Bronchial epithelial cell (primary cell): ENCODE data around the gene DTL. TPM values are rescaled to one million over a fixed set of nuclear protein-coding genes. Genes with fewer than 3 reads are reported as not detected.

Source experiments
- DNase-seq: peaks from one replicate; pipeline ENCODE4 v3.0.0-alpha.2; 2010; ENCODE audit warnings: low read depth
- FAIRE-seq: peaks from 2 replicates; lab custom pipeline; 2011; peaks lifted over from hg19 to GRCh38; lab: Jason Lieb, UNC
- H3K27me3 ChIP-seq: 2 replicates; pipeline ENCODE4 v1.5.1; 2011; ENCODE audit warnings: low read length; ENCODE audit not compliant: control insufficient read depth, insufficient read depth
- H3K36me3 ChIP-seq: 2 replicates; pipeline ENCODE4 v1.5.1; 2011; ENCODE audit warnings: low read length; ENCODE audit not compliant: control insufficient read depth, insufficient read depth
- H3K4me3 ChIP-seq: 2 replicates; pipeline ENCODE4 v1.5.1; 2011; ENCODE audit warnings: mild to moderate bottlenecking, low read depth, low read length, control low read depth
- CTCF ChIP-seq: IDR thresholded peaks from 2 replicates; pipeline ENCODE4 v1.5.1; 2011; ENCODE audit warnings: mild to moderate bottlenecking, moderate library complexity, low read length, control low read depth, inconsistent platforms; ENCODE audit not compliant: insufficient read depth, severe bottlenecking
- total RNA-seq: library from RNA; depleted of rRNA; stranded (reverse); fragments of >200 nt; gene quantifications from 2 replicates; pipeline ENCODE4 v1.2.1, GENCODE V29; 2014

Gene DTL
- total RNA-seq, 1 donor from 2014 or later, result 0.26 TPM

- TF ChIP-seq CTCF, result no peak
- DNase-seq (no peak), FAIRE-seq (no peak)
- Histone ChIP-seq H3K27me3 (no peaks in the 10 kb centered on the region), H3K4me3 (no peak overlapping the region), H3K36me3 (no peaks in the 10 kb centered on the region)
Observed at GRCh38 chr1:212073490-212073889, 37.9 kb downstream of the DTL start.

- TF ChIP-seq CTCF, result no peak
- FAIRE-seq, result no peak
- no peaks in the 10 kb centered on the region for H3K36me3 ChIP-seq
- H3K4me3 ChIP-seq, result no peak overlapping the region
- H3K27me3 ChIP-seq, result no peaks in the 10 kb centered on the region
- DNase-seq, result no peak
Observed at GRCh38 chr1:212074313-212074712, 38.8 kb downstream of the DTL start.

GRCh38 chr1:212074856-212075255 is 39.3 kb downstream of the DTL start:
- TF ChIP-seq CTCF, result no peak
- DNase-seq (no peak), FAIRE-seq (no peak)
- H3K36me3 ChIP-seq, result no peaks in the 10 kb centered on the region
- H3K27me3 ChIP-seq, result no peaks in the 10 kb centered on the region
- H3K4me3 ChIP-seq, result no peak overlapping the region

- peak; percentile 97 for DNase-seq
- H3K36me3 ChIP-seq, result no peaks in the 10 kb centered on the region
- H3K27me3 ChIP-seq, result no peaks in the 10 kb centered on the region
- H3K4me3 ChIP-seq, result no peak overlapping the region
- TF ChIP-seq CTCF, result no peak
- FAIRE-seq, result no peak
Observed at GRCh38 chr1:212077028-212077427, 41.5 kb downstream of the DTL start.

GRCh38 chr1:212078826-212079225 is 43.3 kb downstream of the DTL start:
- H3K36me3 ChIP-seq, result no peaks in the 10 kb centered on the region
- TF ChIP-seq CTCF, result no peak
- H3K27me3 ChIP-seq, result no peaks in the 10 kb centered on the region
- DNase-seq (no peak), FAIRE-seq (no peak)
- H3K4me3 ChIP-seq, result no peak overlapping the region

- Histone ChIP-seq H3K27me3 (no peaks in the 10 kb centered on the region), H3K36me3 (no peaks in the 10 kb centered on the region), H3K4me3 (no peak overlapping the region)
- no peak for TF ChIP-seq CTCF
- DNase-seq (no peak), FAIRE-seq (no peak)
Observed at GRCh38 chr1:212082765-212083406, 47.3 kb downstream of the DTL start.
